Natural killer cell (primary cell): Measurements from ENCODE around the gene OR6C65. TPM values are rescaled to one million over a fixed set of nuclear protein-coding genes. Genes with fewer than 3 reads are reported as not detected.
"Not testable (repeated sequence)": the region's sequence is repeated elsewhere in the genome, so short reads cannot be mapped to it uniquely, and the experiment has no call there.

Source experiments
- ATAC-seq, 3 donors: fragments of 150-1000 bp in 2 of 3; fragments of 200-7000 bp in 1 of 3; cut with Tn5 transposase; 1 replicate in 1 of 3; 2 replicates in 2 of 3; pipeline ENCODE4 v1.10.0; 2021; ENCODE audit warnings: mild to moderate bottlenecking in 2 of 3, moderate library complexity in 2 of 3
- DNase-seq, 2 donors: peaks; one replicate each; pipeline versions ENCODE4 v3.0.0 to v3.0.0-alpha.2; 2013 to 2021; ENCODE audit warnings: mixed read lengths in 1 of 2
- H3K27ac ChIP-seq: one replicate; pipeline ENCODE4 v1.5.1; 2013; ENCODE audit warnings: mild to moderate bottlenecking, low read length
- H3K27me3 ChIP-seq: one replicate; pipeline ENCODE4 v1.6.1; 2013; ENCODE audit warnings: low read length; ENCODE audit not compliant: control insufficient read depth, insufficient read depth
- H3K36me3 ChIP-seq: one replicate; pipeline ENCODE4 v1.6.1; 2013; ENCODE audit warnings: low read length; ENCODE audit not compliant: control insufficient read depth, insufficient read depth
- H3K4me1 ChIP-seq: one replicate; pipeline ENCODE4 v1.6.1; 2013; ENCODE audit warnings: low read length; ENCODE audit not compliant: control insufficient read depth, insufficient read depth
- H3K4me3 ChIP-seq: one replicate; pipeline ENCODE4 v1.5.1; 2013; ENCODE audit warnings: low read length
- H3K9me3 ChIP-seq: one replicate; pipeline ENCODE4 v1.6.1; 2013; ENCODE audit warnings: low read length; ENCODE audit not compliant: control insufficient read depth, insufficient read depth
- H3K27ac Mint-ChIP-seq, 2 donors: one replicate each; pipeline ENCODE4 v1.8.0; 2022; ENCODE audit warnings: mild to moderate bottlenecking in 2 of 2, mixed read lengths in 2 of 2, moderate library complexity in 1 of 2
- H3K27me3 Mint-ChIP-seq, 2 donors: one replicate each; pipeline ENCODE4 v1.8.0; 2022; ENCODE audit warnings: low read depth in 2 of 2, mixed read lengths in 2 of 2
- H3K36me3 Mint-ChIP-seq: one replicate; pipeline ENCODE4 v1.8.0; 2022; ENCODE audit warnings: mixed read lengths
- H3K4me1 Mint-ChIP-seq, 2 donors: one replicate each; pipeline ENCODE4 v1.8.0; 2022; ENCODE audit warnings: mixed read lengths in 2 of 2
- H3K4me3 Mint-ChIP-seq: one replicate; pipeline ENCODE4 v1.8.0; 2022; ENCODE audit warnings: mild to moderate bottlenecking, moderate library complexity, mixed read lengths
- H3K9me3 Mint-ChIP-seq, 2 donors: one replicate each; pipeline ENCODE4 v1.8.0; 2022; ENCODE audit warnings: mixed read lengths in 2 of 2
- CTCF ChIP-seq: fragments of 200-600 bp; IDR thresholded peaks from one replicate; pipeline ENCODE4 v1.8.0; 2022; ENCODE audit warnings: antibody characterized with exemption
- WGBS: methylation state at CpG from one replicate; pipeline ENCODE4 v1.1.7; 2013; ENCODE audit warnings: missing lambda C conversion rate; ENCODE audit not compliant: insufficient coverage; 5-methylcytosine and 5-hydroxymethylcytosine counted together
- intact Hi-C: fragments of 100-400 bp; cut with micrococcal nuclease; formaldehyde crosslinking; loops from one replicate; pipeline ENCODE4 v1.14.2; 2022
- total RNA-seq, 4 donors: library from RNA; stranded (reverse); fragments of 120-200 nt in 1 of 4; gene quantifications; one replicate each; pipeline versions ENCODE4 v1.2.3 to v1.2.4, GENCODE V29; 2013 to 2022

OR6C65 gene
- total RNA-seq, 3 donors from 2014 or later (not counting 1 experiment from before 2014, with no cell fraction given): not detected

- H3K36me3 Mint-ChIP-seq: no peaks in the 10 kb centered on the region
- Histone ChIP-seq H3K4me1 (no peaks in the 10 kb centered on the region), H3K27ac (no peak overlapping the region), H3K27me3 (no peaks in the 10 kb centered on the region), H3K4me3 (no peak overlapping the region), H3K9me3 (no peaks in the 10 kb centered on the region), H3K36me3 (no peaks in the 10 kb centered on the region)
- no peaks in the 10 kb centered on the region for H3K4me1 Mint-ChIP-seq
- H3K27ac Mint-ChIP-seq: no peak overlapping the region
- H3K4me3 Mint-ChIP-seq: no peak overlapping the region
- ATAC-seq (no peak), DNase-seq (no peak)
- no peak for TF ChIP-seq CTCF
- intact Hi-C loops: no loop called here
- peaks cover 0 to 3% of the 10 kb centered on the region in 2 donors for H3K9me3 Mint-ChIP-seq
- no CpG with 5 or more reads among the region's 1 CpG for WGBS
- H3K27me3 Mint-ChIP-seq: peaks cover 18 to 33% of the 10 kb centered on the region in 2 donors
Observed at GRCh38 chr12:55428331-55429243, 28.3 kb downstream of the OR6C65 start.

- ATAC-seq, intact Hi-C loops, H3K9me3 ChIP-seq: not testable (repeated sequence)
Observed at GRCh38 chr12:55441233-55441632, 40.9 kb downstream of the OR6C65 start.

GRCh38 chr12:55443776-55444175 lies 43.4 kb downstream of the OR6C65 start, which contains the start of gene OR6C2:
Gene OR6C2 (plus strand): TSS chr12:55444076. CDS start chr12:55452214, 8,138 bp downstream.
- Histone ChIP-seq H3K27me3 (no peaks in the 10 kb centered on the region), H3K36me3 (no peaks in the 10 kb centered on the region), H3K4me1 (no peaks in the 10 kb centered on the region), H3K27ac (no peak within 1 kb of the TSS), H3K4me3 (no peak within 1 kb of the TSS), H3K9me3 (peaks cover 7% of the 10 kb centered on the region)
- peaks cover 4 to 18% of the 10 kb centered on the region in 2 donors for H3K27me3 Mint-ChIP-seq
- DNase-seq (no peak), ATAC-seq (no peak)
- no CpG with 5 or more reads among the region's 2 CpGs for WGBS
- intact Hi-C loops: no loop called here
- TF ChIP-seq CTCF: no peak
- no peak within 1 kb of the TSS for H3K27ac Mint-ChIP-seq
- H3K4me3 Mint-ChIP-seq: no peak within 1 kb of the TSS
- H3K4me1 Mint-ChIP-seq: no peaks in the 10 kb centered on the region
- peaks cover 0 to 11% of the 10 kb centered on the region in 2 donors for H3K9me3 Mint-ChIP-seq
- peaks cover 10% of the 10 kb centered on the region for H3K36me3 Mint-ChIP-seq

More at GRCh38 chr12:55441233-55441632, 40.9 kb downstream of the OR6C65 start:
- not testable (repeated sequence) for H3K4me3 ChIP-seq, H3K4me3 Mint-ChIP-seq, H3K27ac ChIP-seq, H3K36me3 ChIP-seq, H3K27ac Mint-ChIP-seq, H3K36me3 Mint-ChIP-seq, H3K4me1 Mint-ChIP-seq, DNase-seq, H3K27me3 Mint-ChIP-seq, H3K4me1 ChIP-seq, H3K27me3 ChIP-seq
- H3K9me3 Mint-ChIP-seq: peaks cover 0 to 11% of the 10 kb centered on the region in 2 donors
- 67% methylated on average over 5 of the region's 5 CpGs for WGBS

GRCh38 chr12:55445357-55445756 lies 45.0 kb downstream of the OR6C65 start:
- DNase-seq (no peak), ATAC-seq (no peak)
- no peak for TF ChIP-seq CTCF
- no peak overlapping the region for H3K27ac ChIP-seq
- peaks cover 7% of the 10 kb centered on the region for H3K9me3 ChIP-seq
- 100% methylated on average over 1 of the region's 1 CpG for WGBS
- Mint-ChIP-seq H3K36me3 (peaks cover 7% of the 10 kb centered on the region), H3K4me1 (no peaks in the 10 kb centered on the region), H3K27me3 (peaks cover 0 to 18% of the 10 kb centered on the region in 2 donors), H3K9me3 (peaks cover 0 to 5% of the 10 kb centered on the region in 2 donors), H3K27ac (no peak overlapping the region), H3K4me3 (no peak overlapping the region)
- intact Hi-C loops: no loop called here
- H3K36me3 ChIP-seq: no peaks in the 10 kb centered on the region
- no peak overlapping the region for H3K4me3 ChIP-seq
- no peaks in the 10 kb centered on the region for H3K4me1 ChIP-seq
- H3K27me3 ChIP-seq: no peaks in the 10 kb centered on the region
